Left lung (tissue), 10 donors: ENCODE measurements around the gene CLDN25. TPM values are rescaled to one million over a fixed set of nuclear protein-coding genes. Genes with fewer than 3 reads are reported as not detected.

Experiments used
- ATAC-seq: fragments of 200-7000 bp; cut with Tn5 transposase; one replicate; pipeline ENCODE4 v1.9.1; 2020; ENCODE audit warnings: moderate library complexity
- DNase-seq, 4 donors: peaks; one replicate each; pipeline ENCODE4 v3.0.0-alpha.2; 2013 to 2020
- H3K27ac ChIP-seq, 2 donors: fragments of 200-600 bp; sonication (generic) in 1 of 2; one replicate each; pipeline versions ENCODE4 v1.5.0 to v1.8.0; 2020 to 2021
- H3K27me3 ChIP-seq, 2 donors: fragments of 200-600 bp; sonication (generic) in 1 of 2; one replicate each; pipeline versions ENCODE4 v1.5.0 to v1.8.0; 2020 to 2021
- H3K36me3 ChIP-seq, 2 donors: fragments of 200-600 bp; sonication (generic) in 1 of 2; one replicate each; pipeline versions ENCODE4 v1.5.0 to v1.8.0; 2020 to 2021
- H3K4me1 ChIP-seq, 2 donors: fragments of 200-600 bp; one replicate each; pipeline ENCODE4 v1.8.0; 2021
- H3K4me3 ChIP-seq, 2 donors: fragments of 200-600 bp; sonication (generic) in 1 of 2; one replicate each; pipeline versions ENCODE4 v1.5.0 to v1.8.0; 2020 to 2021; ENCODE audit warnings: mild to moderate bottlenecking in 1 of 2
- H3K9me3 ChIP-seq, 2 donors: fragments of 200-600 bp; sonication (generic) in 1 of 2; one replicate each; pipeline versions ENCODE4 v1.5.0 to v1.8.0; 2020 to 2021
- CTCF ChIP-seq, 2 donors: fragments of 200-600 bp; sonication (generic) in 1 of 2; IDR thresholded peaks; one replicate each; pipeline versions ENCODE4 v1.5.0 to v1.8.0; 2021; ENCODE audit warnings: antibody characterized with exemption in 2 of 2
- intact Hi-C, 2 donors: fragments of 100-400 bp; cut with DNase I; formaldehyde crosslinking; loops; one replicate each; pipeline versions ENCODE4 v1.11.2 to v1.14.2; 2022
- polyA plus RNA-seq, 6 donors: library from polyadenylated mRNA; unstranded; fragments of 120-200 nt; gene quantifications; one replicate each; pipeline ENCODE4 v1.2.1, GENCODE V29; 2013; ENCODE audit not compliant: insufficient read length in 6 of 6
- total RNA-seq, 2 donors: library from RNA; stranded (reverse); fragmentation: NEBNext Ultra II Directional; extraction: Animal tissue kit (Norgen Biotek cat#: 25700); gene quantifications; one replicate each; pipeline ENCODE4 v1.2.1, GENCODE V29; 2021
- donor health status: DM: no; HTN: yes; CAD: no.
- donor health status: DM: no; HTN: no; CAD: no.

CLDN25 gene
- total and polyA plus RNA-seq, 8 donors: not detected

- intact Hi-C loops: no loop called here
- no peaks in the 10 kb centered on the region for H3K9me3 ChIP-seq
Measured at GRCh38 chr11:113789675-113790320, 10.2 kb downstream of the CLDN25 start.

GRCh38 chr11:113796663-113797259 lies 17.2 kb downstream of the CLDN25 start:
- peak; percentile 54 to 59 for TF ChIP-seq CTCF (IDR thresholded peaks at IDR 0.05)
- peaks cover 0 to 33% of the 10 kb centered on the region in 2 donors for H3K36me3 ChIP-seq
- intact Hi-C loops: loop anchor here in 1 of 2 donors (5.0 kb wide), 1 partner anchor 489 kb away; no protein-coding TSS in a partner anchor
- H3K27ac ChIP-seq: no peak overlapping the region
- peak in 2 of 4 donors; percentile 20 to 43 for DNase-seq
- H3K9me3 ChIP-seq: no peaks in the 10 kb centered on the region
- no peak overlapping the region for H3K4me3 ChIP-seq
- no peaks in the 10 kb centered on the region for H3K27me3 ChIP-seq
- no peaks in the 10 kb centered on the region for H3K4me1 ChIP-seq
- peak; percentile 88 for ATAC-seq

More at GRCh38 chr11:113789675-113790320, 10.2 kb downstream of the CLDN25 start:
- Histone ChIP-seq H3K27ac (no peak overlapping the region), H3K27me3 (peaks cover 0 to 33% of the 10 kb centered on the region in 2 donors), H3K4me1 (no peaks in the 10 kb centered on the region), H3K4me3 (no peak overlapping the region), H3K36me3 (no peaks in the 10 kb centered on the region)
- TF ChIP-seq CTCF (IDR thresholded peaks at IDR 0.05): no peak
- ATAC-seq (no peak), DNase-seq (no peak)

DNA sequence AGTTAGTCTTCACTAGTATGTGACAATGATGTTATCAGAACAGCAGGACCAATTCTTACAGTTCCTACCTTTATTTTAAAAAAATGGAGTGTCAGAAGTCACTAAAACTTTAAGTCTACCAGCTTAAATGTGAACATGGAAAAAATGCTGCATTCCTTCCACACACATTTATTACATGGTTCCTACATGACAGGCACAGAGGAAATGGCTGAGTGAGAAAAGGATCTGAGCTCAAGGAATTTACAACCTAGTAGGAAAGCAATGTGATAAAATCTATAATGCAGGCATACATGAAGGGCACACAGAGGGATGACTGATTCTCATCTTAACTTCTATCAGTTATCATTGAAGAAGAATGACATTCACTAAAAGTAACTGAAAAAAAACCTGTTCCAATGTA lies 23.0 kb downstream of the CLDN25 start:
- H3K36me3 ChIP-seq: peaks cover 0 to 91% of the 10 kb centered on the region in 2 donors
- no peaks in the 10 kb centered on the region for H3K27me3 ChIP-seq
- intact Hi-C loops: no loop called here
- TF ChIP-seq CTCF (IDR thresholded peaks at IDR 0.05): no peak
- no peaks in the 10 kb centered on the region for H3K4me1 ChIP-seq
- ATAC-seq (no peak), DNase-seq (no peak)
- H3K4me3 ChIP-seq: no peak overlapping the region
- no peaks in the 10 kb centered on the region for H3K9me3 ChIP-seq
- H3K27ac ChIP-seq: no peak overlapping the region

GRCh38 chr11:113805640-113806039 lies 26.0 kb downstream of the CLDN25 start:
- H3K4me1 ChIP-seq: no peaks in the 10 kb centered on the region
- H3K9me3 ChIP-seq: no peaks in the 10 kb centered on the region
- intact Hi-C loops: no loop called here
- DNase-seq: no peak
- peaks cover 0 to 88% of the 10 kb centered on the region in 2 donors for H3K36me3 ChIP-seq
- no peak for TF ChIP-seq CTCF (IDR thresholded peaks at IDR 0.05)
- no peaks in the 10 kb centered on the region for H3K27me3 ChIP-seq
- no peak overlapping the region for H3K27ac ChIP-seq
- no peak overlapping the region for H3K4me3 ChIP-seq
- ATAC-seq: no peak

GRCh38 chr11:113806406-113806805 lies 26.8 kb downstream of the CLDN25 start:
- TF ChIP-seq CTCF (IDR thresholded peaks at IDR 0.05): peak in 1 of 2 donors; percentile 14
- H3K9me3 ChIP-seq: no peaks in the 10 kb centered on the region
- intact Hi-C loops: no loop called here
- H3K4me3 ChIP-seq: no peak overlapping the region
- peak; percentile 42 for ATAC-seq
- no peaks in the 10 kb centered on the region for H3K4me1 ChIP-seq
- peaks cover 0 to 85% of the 10 kb centered on the region in 2 donors for H3K36me3 ChIP-seq
- no peaks in the 10 kb centered on the region for H3K27me3 ChIP-seq
- no peak overlapping the region for H3K27ac ChIP-seq
- peak in 1 of 4 donors; percentile 3 for DNase-seq
